Measurements from ENCODE around the gene RTP2.
"Not testable (repeated sequence)": the region's sequence is repeated elsewhere in the genome, so short reads cannot be mapped to it uniquely, and the experiment has no call there.

The RTP2 gene

DNA sequence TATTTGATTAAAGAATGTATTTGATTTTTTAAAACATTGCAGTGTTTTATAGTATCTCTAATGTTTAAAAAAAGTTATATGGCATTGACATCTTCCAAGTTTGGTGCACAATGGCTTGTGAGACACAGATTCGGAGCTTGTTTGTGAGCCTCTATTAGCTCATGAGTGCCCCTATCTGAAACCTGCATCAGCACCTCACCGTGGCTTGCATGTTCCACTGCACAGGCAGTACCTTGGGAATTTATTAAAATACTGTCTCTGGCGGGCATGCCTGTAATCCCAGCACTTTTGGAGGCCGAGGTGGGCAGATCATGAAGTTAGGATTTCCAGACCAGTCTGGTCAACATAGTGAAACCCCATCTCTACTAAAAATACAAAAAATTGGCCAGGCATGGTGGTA is 6.8 kb upstream of the RTP2 start:
- no peak for DNase-seq

DNA sequence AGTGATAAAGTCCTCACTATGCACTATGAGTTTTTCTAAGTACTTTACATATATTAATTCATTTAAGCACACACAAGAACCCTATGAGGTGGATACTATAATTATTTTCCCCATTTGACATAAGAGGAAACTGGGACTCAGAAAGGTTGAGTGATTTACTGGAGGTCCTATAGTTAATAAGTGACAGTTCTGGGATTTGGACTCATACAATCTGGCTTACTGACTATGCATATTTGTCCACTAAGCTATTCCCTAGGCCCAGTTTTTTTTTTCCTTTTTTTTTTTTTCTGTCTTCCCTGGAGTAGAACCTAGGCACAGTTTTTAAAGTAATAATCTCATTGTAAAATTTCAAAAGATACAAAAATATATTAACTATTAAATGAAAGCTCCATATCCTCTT is 6.3 kb upstream of the RTP2 start:
- no peak for DNase-seq

DNA sequence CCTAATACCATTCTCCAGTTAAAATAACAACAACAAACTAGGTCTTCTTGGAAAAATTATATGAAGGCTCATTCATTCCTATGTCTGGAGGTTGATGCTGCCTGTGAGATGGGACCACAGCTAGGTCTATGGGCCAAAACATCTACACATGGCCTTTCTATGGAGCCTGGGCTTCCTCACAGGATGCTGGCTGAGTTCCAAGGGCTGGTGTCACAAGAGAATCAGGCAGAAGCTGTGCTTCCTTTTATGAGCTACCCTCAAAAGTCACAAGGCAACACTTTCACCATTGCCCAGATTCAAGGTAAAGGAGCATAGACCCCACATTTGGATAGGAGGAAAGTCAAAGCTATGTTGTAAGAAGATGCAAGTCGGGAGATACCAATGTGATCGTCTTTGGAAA is 4.6 kb upstream of the RTP2 start:
- DNase-seq: no peak

DNA sequence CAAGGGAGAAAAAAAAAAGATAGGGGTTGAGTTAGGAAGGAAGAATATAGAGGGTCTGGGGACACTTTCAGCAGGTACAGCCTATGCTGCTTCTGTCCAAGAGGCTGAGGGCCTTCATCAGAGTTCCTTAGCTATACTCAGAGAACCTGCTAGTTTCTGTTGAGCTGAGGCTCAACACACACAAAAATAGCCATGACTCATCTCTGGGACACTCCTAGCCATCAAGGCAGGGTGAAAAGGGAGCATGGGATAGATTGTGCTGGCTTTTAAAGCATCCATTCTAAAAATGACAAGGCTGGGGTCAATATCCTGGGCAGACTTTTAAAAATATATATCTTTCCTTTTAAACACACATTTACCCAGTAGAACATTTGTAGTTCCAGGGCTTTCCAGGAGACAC is 2.8 kb upstream of the RTP2 start:
- no peak for DNase-seq

DNA sequence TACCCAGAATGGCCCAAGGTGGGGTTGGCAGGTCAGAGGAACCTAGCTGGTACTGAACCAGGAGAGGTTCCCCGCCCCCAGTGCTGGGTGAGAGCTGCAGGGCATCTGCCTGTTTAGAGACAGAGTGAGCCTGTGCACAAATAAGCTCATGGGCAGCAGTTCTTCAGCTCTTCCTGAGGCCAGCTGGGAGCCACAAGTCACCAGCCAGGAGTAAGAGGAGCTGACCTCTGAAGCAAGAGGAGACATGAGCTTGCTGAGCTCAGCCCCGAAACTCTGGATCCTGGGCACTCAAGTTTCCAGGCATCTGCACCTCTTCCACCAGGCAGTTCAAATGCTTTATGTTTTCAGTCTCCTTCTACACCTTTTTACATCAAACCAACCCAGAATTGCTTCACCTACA is 2.1 kb downstream of the RTP2 start:
- DNase-seq: no peak

DNA sequence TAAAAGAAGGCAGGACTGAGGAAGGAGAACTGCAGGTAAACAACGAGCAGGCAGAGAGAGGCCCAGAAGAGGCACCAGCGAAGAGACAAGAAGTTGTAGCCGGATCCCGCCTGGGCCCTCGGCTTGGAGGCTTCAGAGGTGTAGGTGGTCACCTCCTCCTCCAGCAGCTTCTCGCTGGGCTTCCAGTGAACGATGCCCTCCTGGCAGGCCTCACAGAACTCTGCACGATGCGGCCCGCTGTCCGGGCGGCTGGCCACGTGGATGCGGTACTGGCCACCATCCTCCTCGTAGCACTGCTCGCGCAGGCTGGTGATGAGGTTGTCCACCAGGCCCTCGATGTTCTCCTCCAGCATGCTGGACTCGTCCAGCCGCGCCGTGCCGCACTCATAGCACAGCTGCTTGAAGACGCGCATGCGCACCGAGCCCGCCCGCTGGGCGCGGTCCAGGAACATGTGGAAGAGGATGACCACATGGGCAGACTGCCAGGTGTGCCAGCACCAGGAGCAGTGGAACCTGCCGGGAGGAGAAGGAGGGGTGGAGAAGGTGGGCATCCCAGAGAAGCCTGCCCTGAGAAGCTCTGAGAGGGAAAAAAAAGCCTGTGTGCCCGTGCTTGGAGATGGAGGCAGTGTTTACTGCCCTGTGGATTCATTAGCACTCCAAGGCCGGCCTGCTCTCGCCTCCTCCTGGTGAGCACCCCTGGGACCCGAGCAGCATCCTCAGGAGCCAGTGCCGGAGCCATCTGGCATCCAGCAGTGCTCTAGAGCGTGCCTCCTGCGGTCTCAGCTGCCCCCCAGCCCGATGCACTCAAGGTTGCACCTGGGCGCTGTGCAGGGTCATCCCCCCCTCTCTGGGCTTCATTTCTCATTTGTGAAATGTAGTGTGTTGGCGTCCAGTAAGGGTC is 3.6 kb downstream of the RTP2 start:
- DNase-seq: no peak

DNA sequence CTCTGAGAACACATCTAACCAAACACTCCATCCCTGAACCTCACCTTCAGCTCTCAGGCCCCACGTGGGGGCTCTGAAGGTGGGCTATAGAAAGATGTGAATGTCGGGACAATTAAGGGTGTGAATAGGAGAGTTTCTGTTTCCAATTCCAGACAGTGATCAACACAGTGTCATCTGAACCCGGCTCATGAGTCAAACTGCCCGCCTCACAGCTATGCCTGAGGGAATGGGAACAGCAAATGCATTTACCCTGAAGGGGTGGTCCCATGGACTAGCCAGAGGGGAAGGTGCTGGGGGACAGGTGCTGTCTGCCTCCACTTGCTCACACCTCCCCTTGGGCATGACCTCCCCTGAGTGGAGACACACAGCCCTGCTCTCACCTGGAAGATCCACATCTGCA is 6.3 kb downstream of the RTP2 start:
- no peak for DNase-seq

DNA sequence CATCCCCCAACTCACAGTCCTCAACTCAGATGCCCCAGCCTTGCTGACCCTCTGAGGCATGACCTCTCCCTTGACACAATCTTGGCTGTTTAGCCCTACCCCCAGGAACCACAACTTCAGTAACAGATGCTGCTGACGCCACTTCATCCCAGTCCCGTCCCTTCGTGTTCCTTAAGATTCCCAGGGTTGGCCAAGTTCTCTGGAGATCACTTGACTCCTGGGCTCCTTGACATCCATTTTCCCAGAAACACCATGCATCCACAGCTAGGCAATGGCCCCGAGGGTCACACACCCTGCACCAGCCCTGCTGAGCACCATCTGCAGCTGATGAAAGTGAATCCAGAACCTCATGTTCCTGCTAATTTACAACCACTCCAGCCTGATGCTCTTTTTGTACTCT is 6.9 kb downstream of the RTP2 start:
- DNase-seq: no peak

DNA sequence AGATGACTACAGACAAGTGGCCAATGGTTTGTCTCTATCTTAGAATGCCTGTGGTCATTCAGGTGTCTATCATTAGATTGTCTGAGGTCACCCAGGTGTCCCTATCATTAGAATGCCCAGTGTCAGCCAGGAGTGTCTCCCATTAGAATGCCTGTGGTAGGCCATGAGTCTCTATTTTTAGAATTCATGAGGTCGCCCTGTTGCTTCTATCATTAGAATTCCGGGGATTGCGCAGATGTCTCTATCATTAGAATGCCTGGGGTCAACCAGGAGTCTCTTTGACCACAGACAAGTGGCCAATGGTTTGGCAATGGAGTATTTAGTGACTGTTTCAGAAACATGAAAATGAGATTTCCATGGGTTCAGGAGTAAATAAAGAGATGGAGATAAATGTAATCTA is 7.6 kb downstream of the RTP2 start:
- DNase-seq: no peak

DNA sequence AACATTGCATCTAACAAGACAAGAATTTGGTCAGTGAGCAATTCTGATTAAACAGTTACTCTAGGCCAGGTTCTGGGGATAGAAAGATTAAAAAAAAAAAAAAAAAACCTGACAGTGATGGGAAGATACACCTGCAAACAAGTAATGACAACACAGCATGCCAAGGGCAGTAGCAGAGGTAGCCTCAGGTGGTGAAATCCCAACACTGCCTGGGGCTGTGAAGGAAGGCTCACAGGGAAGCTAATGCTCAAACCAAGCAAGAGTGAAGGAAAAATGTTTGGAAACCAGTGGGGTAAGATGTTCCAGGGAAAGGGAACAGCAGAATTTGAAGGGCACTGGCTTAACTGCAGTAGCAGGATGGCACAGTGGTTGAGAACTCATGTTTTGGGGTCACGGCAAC is 8.9 kb downstream of the RTP2 start:
- DNase-seq: no peak

DNA sequence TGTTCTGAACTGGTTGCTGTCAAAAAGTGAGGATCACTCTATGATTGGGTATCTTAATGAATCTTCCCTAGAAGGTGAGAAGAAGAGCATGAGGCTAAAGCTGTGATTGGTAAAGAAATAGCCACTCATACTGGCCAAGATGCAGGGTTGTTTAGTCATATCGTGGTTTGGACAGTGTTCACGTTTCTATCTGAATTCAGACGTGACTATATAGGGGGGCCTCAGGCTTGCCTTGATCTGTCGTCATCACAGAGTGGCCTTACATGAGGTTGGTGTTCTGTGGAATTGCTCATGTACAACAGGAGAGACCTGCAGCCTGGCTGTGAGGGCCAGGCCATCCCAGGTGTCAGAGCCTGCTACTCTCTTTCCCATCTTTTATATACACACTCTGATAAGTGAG is 12.4 kb downstream of the RTP2 start:
- DNase-seq: no peak

DNA sequence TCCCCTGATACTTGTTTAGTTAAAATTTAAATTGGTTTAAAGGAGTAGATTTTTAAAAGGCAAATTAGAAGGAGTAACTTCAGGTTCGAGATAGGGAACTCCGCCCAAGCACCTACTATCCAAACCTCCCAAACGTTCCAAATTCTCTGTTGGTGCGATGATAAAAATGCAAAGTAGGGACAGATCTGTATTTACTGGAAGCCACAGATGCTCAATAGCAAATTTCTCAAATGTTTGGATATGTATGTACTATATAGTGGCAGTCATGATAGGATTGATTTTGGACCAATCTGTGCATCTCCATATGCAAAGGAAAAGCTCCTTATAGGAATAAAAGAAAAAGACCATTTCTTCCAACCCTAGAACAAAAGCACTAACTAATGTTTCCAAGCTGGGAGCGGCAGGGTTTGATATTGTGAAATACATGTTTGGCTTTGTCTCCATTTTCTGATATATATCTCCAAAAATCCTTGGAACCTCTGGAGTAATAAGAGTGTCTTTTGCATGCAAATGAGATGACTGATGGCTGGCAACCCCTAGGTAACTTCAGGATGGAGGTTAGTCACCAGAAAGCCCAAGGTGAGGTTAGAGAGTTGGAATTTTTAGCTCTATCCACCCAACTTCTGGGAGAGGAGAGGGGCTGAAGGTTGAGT is 15.6 kb downstream of the RTP2 start:
- no peak for DNase-seq

DNA sequence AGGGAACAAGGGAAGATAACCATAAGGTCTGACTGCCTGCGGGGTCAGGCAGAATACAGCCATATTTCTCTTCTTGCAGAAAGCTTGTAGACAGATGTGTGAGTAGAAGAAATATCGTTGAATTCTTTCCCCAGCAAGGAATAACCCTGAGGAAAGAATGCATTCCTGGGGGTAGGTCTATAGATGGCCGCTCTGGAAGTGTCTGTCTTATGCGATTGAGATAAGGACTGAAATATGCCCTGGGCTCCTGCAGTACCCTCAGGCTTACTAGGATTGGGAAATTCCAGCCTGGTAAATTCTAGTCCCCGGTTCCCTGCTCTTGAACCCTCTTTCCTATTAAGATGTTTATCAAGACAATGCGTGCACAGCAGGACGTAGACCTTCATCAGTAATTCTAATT is 16.4 kb downstream of the RTP2 start:
- no peak for DNase-seq

DNA sequence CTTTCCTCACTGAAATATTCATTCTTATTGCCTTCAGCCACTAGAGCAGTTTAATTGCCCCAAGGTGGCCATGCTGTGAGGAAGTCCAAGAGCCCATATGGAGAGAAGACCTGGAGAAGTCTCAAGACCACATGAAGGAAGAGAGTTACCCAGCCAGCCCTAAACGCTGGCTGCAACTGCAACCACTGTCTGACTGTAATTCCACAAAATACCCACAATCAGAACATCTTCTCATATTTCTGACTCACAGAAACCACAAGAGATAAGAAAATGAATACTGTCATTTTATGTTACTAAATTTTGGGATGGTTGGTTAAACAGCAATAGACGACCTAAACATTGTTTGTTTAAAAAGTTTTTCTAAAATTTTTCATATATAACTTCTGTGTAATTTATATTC is 17.5 kb downstream of the RTP2 start:
- DNase-seq: no peak

DNA sequence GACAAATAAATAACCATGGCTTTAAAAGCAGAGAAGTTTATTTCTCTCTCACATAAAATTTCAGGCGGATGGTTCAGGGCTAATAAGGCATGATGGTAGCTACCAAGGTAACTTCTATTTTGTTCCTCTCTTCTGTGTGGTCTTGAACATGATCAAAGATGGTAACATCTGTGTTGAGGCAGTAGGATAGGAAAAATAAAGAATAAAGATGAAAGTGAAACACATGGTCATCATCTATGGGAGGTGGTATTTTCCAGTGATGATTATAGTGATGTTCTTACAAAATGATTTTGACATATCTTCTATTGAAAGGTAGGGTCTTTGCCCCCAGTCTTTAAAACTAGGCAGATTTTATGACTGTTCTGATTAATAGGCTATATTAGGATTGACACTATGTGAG is 17.9 kb downstream of the RTP2 start:
- DNase-seq: no peak

DNA sequence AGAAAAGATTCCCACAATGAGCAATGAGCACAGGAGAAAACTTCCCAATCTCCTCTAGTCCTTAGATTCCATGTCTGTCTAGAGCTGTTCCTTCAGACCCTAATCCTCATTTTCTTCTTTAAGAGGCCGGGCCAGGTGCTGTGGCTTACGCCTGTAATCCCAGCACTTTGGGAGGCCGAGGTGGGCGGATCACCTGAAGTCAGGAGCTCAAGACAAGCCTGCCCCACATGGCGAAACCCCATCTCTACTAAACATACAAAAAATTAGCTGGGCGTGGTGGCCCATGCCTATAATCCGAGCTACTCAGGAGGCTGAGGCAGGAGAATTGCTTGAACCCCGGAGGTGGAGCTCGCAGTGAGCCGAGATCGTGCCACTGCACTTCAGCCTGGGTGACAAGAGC is 20.6 kb downstream of the RTP2 start:
- not testable (repeated sequence) for DNase-seq

DNA sequence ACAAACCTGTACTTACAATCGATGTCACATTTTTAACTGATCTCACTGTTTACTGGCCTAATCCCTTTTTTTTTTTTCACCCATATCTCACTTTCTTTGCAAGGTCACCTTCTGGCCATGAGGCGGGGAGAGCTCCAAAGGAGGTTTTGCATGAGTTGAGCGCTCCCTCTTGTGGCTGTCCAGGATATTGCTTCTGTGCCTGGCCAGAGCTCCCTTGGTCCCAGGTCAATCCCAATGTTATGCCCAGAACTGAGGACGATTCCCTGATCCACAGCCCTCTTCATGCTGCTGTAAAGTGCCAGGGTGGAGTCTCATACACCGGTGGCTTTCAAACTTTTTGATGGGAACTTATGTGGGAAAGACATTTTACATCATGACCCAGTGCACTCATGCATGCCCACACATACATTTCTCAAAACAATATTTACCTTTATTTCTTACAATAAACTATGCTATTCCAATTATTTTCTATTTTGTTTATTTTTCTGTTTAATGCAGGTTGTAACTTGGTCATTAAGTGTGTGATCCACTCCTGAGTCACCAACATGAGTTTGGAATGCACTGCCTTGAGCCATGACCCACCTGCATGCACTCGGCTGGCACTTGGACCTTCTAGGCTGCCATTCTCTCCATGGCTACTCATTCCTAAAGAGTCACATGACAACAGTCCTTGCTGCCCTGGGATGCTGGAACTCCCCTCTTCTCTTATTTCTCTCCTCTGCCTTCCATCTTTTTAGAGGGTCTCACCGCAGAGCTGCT is 22.5 kb downstream of the RTP2 start:
- DNase-seq: peak; percentile 58

DNA sequence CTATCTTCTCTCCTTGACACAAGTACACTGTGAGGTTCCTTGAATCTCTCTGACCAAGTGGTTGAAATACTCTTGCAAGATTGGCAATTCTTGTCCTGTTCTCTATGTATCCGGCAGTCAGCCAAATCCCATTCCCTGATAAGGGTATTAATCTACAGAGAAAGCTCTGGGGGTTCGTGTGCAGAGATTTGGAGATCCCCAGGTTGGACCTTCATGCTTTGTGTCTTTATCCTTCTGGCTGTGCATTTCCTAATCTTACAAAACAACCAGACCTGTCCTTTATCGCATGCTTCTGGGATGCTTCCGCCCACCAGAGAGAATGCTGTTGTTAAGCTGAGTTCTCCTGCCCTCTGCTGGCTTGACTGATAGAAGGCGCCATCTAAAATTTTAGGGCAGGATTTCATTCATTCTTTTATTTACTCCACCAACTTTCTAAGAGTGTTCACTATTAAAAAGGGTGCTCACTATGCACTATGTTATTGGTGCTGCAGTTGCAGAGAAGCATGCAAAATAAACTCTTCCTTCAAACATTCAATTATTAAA is 23.6 kb downstream of the RTP2 start:
- peak; percentile 15 for DNase-seq

DNA sequence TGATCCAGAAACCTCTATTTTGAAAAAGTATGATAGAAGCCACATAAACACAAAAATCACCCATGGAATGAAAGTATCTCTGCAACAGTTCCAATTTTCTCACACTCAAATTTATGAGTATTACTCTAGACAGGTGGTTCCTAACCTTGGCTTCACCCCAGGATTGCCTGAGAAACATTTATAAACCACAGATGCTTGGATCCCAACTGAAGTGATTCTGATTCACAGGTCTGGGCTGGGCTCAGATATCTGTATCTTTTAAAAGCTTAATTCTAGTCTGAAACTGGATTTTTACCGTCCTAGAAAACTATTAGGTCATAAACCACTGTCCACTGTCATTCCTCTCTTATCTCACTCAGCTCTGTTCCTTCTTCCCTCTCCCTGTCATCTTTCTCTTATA is 24.8 kb downstream of the RTP2 start:
- DNase-seq: no peak

DNA sequence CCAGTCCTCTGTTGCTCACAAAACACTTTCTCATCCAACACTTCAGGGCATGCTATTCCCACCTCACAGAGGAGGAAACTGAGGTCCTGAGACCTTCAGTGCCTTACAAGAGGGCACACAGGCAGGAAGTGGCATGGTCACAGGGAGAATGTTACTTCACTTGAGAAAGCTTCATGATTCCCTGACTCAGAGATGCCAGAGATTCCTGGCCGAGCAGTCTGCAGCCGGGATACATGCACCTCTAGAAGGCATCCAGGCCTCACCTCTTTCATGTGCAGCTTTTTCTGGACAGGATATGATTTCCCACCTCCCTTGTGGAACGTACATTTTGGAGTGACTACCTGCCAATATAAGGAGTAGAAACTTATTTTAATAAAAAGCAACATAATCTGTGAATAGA is 29.3 kb downstream of the RTP2 start:
- no peak for DNase-seq

DNA sequence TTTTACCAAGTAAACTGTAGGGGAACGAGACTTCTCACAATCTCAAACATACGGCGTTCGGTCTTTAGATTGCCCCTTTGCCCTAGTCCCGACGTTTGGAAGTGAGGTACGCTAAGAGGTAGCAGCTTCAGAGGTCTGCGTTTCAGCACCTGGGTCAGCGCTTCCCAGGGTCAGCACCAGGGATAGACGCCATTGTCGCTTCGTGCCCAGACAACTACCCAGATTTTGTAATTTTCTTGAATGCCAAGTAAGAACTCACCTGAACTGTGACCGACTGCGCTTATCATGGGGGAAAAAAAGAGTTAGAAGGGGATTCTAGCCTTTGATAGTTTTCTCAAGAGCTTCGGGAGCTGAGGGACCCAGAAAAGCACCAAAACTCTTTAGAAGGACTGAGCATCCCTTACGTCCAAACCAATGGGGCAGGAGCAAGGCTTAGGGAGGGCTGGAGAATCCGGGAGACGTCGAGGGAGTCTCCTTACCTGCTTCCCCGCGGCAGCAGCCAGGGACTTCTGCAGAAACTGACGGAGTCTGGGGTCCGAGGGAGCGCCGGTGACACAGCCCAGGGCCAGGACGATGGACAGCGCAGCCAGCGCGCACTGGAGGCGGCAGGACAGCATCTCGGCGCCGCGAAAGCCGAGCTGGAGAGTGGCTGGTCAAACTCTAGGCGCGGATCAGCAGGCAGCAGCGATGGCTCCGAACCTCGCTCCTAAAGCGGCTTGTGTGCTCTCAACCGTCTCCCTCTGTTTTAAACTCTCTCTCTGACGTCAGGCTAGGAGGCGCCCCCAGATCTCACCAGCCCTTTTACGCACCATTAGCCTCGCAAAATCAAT is 32.5 kb downstream of the RTP2 start, which contains the start of gene SST:
Gene SST (minus strand): TSS at position 720 of the 830 bp plus-strand sequence. CDS start 103 bp downstream, at position 617.
- DNase-seq: no peak

DNA sequence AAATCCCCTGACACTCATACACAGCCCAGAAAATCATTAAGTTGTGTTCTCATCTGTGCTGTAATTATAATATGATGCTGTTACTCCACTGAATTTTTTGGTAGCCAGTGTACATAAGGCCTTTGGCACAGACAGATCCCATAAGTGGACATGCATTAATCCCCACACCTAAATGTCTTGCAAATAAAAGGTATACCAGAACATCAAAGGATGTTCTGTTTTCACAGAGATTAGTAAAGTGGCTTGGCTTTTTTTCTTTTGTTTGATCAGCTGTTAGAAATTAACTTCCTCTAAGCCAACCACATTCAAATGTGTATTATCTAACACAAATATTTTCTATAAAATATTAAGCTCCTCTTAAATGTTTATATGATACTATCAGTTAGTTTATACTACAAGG is 34.8 kb downstream of the RTP2 start:
- DNase-seq: no peak

Data from CD4-positive, alpha-beta T cell treated with Interleukin-4 for 4 hours (primary cell).